Mucosa of descending colon (tissue), 3 donors: ENCODE data around the gene RAD51B. TPM values are rescaled to one million over a fixed set of nuclear protein-coding genes. Genes with fewer than 3 reads are reported as not detected.

Experiments
- ATAC-seq: fragments of 200-7000 bp; cut with Tn5 transposase; one replicate; pipeline ENCODE4 v1.9.1; 2020; ENCODE audit warnings: mild to moderate bottlenecking, moderate library complexity
- DNase-seq, 3 donors: peaks; one replicate each; pipeline ENCODE4 v3.0.0-alpha.2; 2020
- H3K36me3 ChIP-seq: fragments of 200-600 bp; one replicate; pipeline ENCODE4 v1.8.0; 2021; ENCODE audit warnings: low read depth, mild to moderate bottlenecking
- H3K4me1 ChIP-seq: fragments of 200-600 bp; one replicate; pipeline ENCODE4 v1.8.0; 2021; ENCODE audit warnings: low read depth, mild to moderate bottlenecking
- H3K4me3 ChIP-seq: fragments of 200-600 bp; one replicate; pipeline ENCODE4 v1.8.0; 2021; ENCODE audit warnings: mild to moderate bottlenecking
- H3K9me3 ChIP-seq: fragments of 200-600 bp; one replicate; pipeline ENCODE4 v1.8.0; 2021; ENCODE audit warnings: mild to moderate bottlenecking
- intact Hi-C, 2 donors: fragments of 100-400 bp; cut with DNase I in 1 of 2; cut with micrococcal nuclease in 1 of 2; formaldehyde crosslinking; loops; one replicate each; pipeline versions ENCODE4 v1.11.0 to v1.11.1; 2022; cut with DNase I, micrococcal nuclease
- total RNA-seq, 3 donors: library from RNA; stranded (reverse); fragmentation: NEBNext Ultra II Directional in 2 of 3; extraction: Animal tissue kit (Norgen Biotek cat#: 25700) in 2 of 3; gene quantifications; one replicate each; pipeline versions ENCODE4 v1.2.1 to v1.2.4, GENCODE V29; 2021 to 2023
- TF ChIP-seq, protein P1 (sequence below): fragments of 200-600 bp; IDR thresholded peaks from one replicate; pipeline ENCODE4 v1.8.0; 2022; ENCODE audit warnings: antibody characterized with exemption, mild to moderate bottlenecking
- donor health status: DM: no; HTN: no; CAD: no; lungs with moderate emphysema.
- donor health status: DM: no; HTN: no; CAD: no.
- donor health status: DM: no; HTN: yes; CAD: no.

Gene RAD51B
- total RNA-seq, 3 donors from 2014 or later, result 15.8 to 23.3 (median 20.9) TPM

GRCh38 chr14:68663385-68664076 is 844.0 kb downstream of the RAD51B start:
- intact Hi-C loops, result no loop called here
- TF ChIP-seq, protein P1, sequence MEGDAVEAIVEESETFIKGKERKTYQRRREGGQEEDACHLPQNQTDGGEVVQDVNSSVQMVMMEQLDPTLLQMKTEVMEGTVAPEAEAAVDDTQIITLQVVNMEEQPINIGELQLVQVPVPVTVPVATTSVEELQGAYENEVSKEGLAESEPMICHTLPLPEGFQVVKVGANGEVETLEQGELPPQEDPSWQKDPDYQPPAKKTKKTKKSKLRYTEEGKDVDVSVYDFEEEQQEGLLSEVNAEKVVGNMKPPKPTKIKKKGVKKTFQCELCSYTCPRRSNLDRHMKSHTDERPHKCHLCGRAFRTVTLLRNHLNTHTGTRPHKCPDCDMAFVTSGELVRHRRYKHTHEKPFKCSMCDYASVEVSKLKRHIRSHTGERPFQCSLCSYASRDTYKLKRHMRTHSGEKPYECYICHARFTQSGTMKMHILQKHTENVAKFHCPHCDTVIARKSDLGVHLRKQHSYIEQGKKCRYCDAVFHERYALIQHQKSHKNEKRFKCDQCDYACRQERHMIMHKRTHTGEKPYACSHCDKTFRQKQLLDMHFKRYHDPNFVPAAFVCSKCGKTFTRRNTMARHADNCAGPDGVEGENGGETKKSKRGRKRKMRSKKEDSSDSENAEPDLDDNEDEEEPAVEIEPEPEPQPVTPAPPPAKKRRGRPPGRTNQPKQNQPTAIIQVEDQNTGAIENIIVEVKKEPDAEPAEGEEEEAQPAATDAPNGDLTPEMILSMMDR, result no peak
- no peaks in the 10 kb centered on the region for H3K36me3 ChIP-seq
- ATAC-seq (peak; percentile 46), DNase-seq (no peak)
- peaks cover 3% of the 10 kb centered on the region for H3K4me1 ChIP-seq
- H3K4me3 ChIP-seq, result no peak overlapping the region
- no peaks in the 10 kb centered on the region for H3K9me3 ChIP-seq

DNA sequence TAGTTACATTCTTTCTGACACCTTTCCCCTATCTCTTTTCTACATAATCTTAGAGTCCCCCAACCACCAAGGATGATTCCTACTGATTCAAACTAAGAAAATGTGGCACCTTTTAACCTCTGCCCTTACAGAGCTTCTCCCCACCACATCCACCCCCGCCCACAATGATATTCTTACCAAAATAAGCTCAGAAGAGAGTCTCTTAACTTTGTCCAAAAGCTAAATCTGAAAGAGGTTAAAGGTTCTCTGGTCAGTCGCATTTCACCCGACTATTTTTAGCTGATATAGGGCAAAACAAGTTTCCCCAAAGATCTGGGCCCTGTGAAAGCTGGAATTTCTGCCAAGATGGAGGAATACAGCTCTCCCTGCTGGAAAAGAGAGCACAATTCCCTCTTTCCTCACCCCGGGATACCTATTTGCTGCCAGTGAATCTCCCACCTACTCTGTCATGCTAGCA is 844.7 kb downstream of the RAD51B start:
- no peaks in the 10 kb centered on the region for H3K4me1 ChIP-seq
- intact Hi-C loops, result no loop called here
- H3K4me3 ChIP-seq, result no peak overlapping the region
- no peaks in the 10 kb centered on the region for H3K36me3 ChIP-seq
- ATAC-seq, result no peak
- no peaks in the 10 kb centered on the region for H3K9me3 ChIP-seq
- DNase-seq, result no peak
- TF ChIP-seq, protein P1, result no peak

DNA sequence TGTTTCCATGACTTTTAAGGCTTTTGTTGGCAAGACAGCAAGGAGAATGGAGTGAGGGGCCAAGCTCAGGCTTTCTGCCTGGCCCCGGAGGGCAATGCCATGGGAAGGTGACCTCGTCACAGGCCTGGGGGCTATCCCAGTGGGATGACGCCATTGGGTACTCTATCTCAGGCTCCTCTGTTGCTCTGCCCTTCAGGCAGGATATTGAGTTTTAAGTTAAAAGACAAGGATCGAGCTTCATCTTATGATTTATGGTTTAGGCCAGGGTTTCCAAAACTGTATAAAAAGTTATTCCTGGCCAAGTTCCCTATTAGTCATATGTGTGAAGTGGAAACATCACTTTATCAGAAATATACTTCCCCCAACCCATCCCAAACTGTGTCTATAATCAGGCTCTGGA is 845.6 kb downstream of the RAD51B start:
- Histone ChIP-seq H3K4me1 (no peaks in the 10 kb centered on the region), H3K4me3 (no peak overlapping the region), H3K36me3 (no peaks in the 10 kb centered on the region), H3K9me3 (no peaks in the 10 kb centered on the region)
- intact Hi-C loops, result no loop called here
- TF ChIP-seq, protein P1, result no peak
- ATAC-seq, result no peak
- no peak for DNase-seq

DNA sequence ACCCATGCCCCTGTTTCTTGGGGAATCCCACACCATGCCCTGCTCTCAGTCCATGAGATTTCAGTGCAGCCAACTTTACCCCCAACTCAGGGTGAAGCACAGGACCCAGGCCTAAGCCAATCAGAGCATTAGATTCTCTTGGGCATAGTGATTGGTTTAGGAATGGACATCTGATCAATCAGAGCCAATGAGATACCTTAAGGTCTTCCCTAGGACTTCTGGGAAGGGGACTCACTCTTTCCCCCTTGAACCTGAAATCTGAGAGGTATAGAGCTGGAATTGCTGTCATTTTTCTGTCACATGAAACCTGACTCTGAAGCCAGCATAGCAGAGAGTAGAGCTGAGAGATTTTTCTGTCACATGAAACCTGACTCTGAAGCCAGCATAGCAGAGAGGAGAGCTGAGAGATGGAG is 846.2 kb downstream of the RAD51B start:
- intact Hi-C loops, result no loop called here
- H3K4me1 ChIP-seq, result no peaks in the 10 kb centered on the region
- no peaks in the 10 kb centered on the region for H3K9me3 ChIP-seq
- H3K4me3 ChIP-seq, result no peak overlapping the region
- no peak for DNase-seq
- H3K36me3 ChIP-seq, result no peaks in the 10 kb centered on the region
- TF ChIP-seq, protein P1, result no peak
- ATAC-seq, result no peak

GRCh38 chr14:68666236-68666635 is 846.7 kb downstream of the RAD51B start:
- H3K4me3 ChIP-seq, result no peak overlapping the region
- intact Hi-C loops, result no loop called here
- ATAC-seq, result no peak
- TF ChIP-seq, protein P1, result no peak
- H3K4me1 ChIP-seq, result no peaks in the 10 kb centered on the region
- DNase-seq, result no peak
- no peaks in the 10 kb centered on the region for H3K36me3 ChIP-seq
- no peaks in the 10 kb centered on the region for H3K9me3 ChIP-seq
